Muscle layer of colon (tissue), 2 donors: ENCODE results near the gene STC2.
"Not testable (repeated sequence)": the region's sequence is repeated elsewhere in the genome, so short reads cannot be mapped to it uniquely, and the experiment has no call there.

Experiments used
- H3K27ac ChIP-seq: one replicate; pipeline ENCODE4 v1.7.0; 2013; ENCODE audit warnings: low read depth, mild to moderate bottlenecking, low read length, moderate library complexity
- H3K27me3 ChIP-seq, 2 donors: one replicate each; pipeline ENCODE4 v1.7.0; 2013; ENCODE audit warnings: low read length in 2 of 2, mild to moderate bottlenecking in 2 of 2; ENCODE audit not compliant: insufficient read depth in 2 of 2, control insufficient read depth in 1 of 2
- H3K36me3 ChIP-seq: one replicate; pipeline ENCODE4 v1.7.0; 2013; ENCODE audit warnings: mild to moderate bottlenecking, low read length; ENCODE audit not compliant: insufficient read depth
- H3K4me1 ChIP-seq: one replicate; pipeline ENCODE4 v1.7.0; 2013; ENCODE audit warnings: mild to moderate bottlenecking, low read length; ENCODE audit not compliant: insufficient read depth
- H3K4me3 ChIP-seq, 2 donors: one replicate each; pipeline ENCODE4 v1.7.0; 2013; ENCODE audit warnings: low read length in 2 of 2, low read depth in 1 of 2, mild to moderate bottlenecking in 1 of 2, moderate library complexity in 1 of 2
- H3K9ac ChIP-seq: one replicate; pipeline ENCODE4 v1.7.0; 2013; ENCODE audit warnings: low read length
- H3K9me3 ChIP-seq: one replicate; pipeline ENCODE4 v1.7.0; 2013; ENCODE audit warnings: mild to moderate bottlenecking, low read length
- donor health status: abdominal sarcoma.
- donor health status: Adenocarcinoma of cecum.

STC2 gene

GRCh38 chr5:173327948-173328843, at the start of gene STC2:
Gene STC2, minus strand, starts transcription at chr5:173328414. Its CDS starts 221 bp downstream, at chr5:173328193.
- H3K4me1 ChIP-seq: peaks cover 38% of the 10 kb centered on the region

GRCh38 chr5:173371400-173371799, 43.2 kb upstream of the STC2 start:
- H3K27ac ChIP-seq: no peak overlapping the region
- no peaks in the 10 kb centered on the region for H3K27me3 ChIP-seq
- H3K4me1 ChIP-seq: no peaks in the 10 kb centered on the region
- H3K9ac ChIP-seq: no peak overlapping the region
- H3K36me3 ChIP-seq: no peaks in the 10 kb centered on the region
- H3K4me3 ChIP-seq: no peak overlapping the region
- peaks cover 3% of the 10 kb centered on the region for H3K9me3 ChIP-seq

More at GRCh38 chr5:173327948-173328843, at the start of gene STC2:
- Histone ChIP-seq H3K9me3 (no peaks in the 10 kb centered on the region), H3K27me3 (peaks cover 5 to 50% of the 10 kb centered on the region in 2 donors), H3K36me3 (no peaks in the 10 kb centered on the region), H3K27ac (no peak within 1 kb of the TSS), H3K4me3 (peak within 1 kb of the TSS; percentile 24 to 63), H3K9ac (no peak within 1 kb of the TSS)

GRCh38 chr5:173363406-173363805, 35.2 kb upstream of the STC2 start:
- not testable (repeated sequence) for H3K9ac ChIP-seq, H3K9me3 ChIP-seq, H3K27me3 ChIP-seq, H3K36me3 ChIP-seq, H3K4me1 ChIP-seq, H3K4me3 ChIP-seq, H3K27ac ChIP-seq

- Histone ChIP-seq H3K36me3 (no peaks in the 10 kb centered on the region), H3K4me3 (no peak overlapping the region), H3K27me3 (no peaks in the 10 kb centered on the region), H3K27ac (no peak overlapping the region), H3K9me3 (no peaks in the 10 kb centered on the region), H3K9ac (no peak overlapping the region), H3K4me1 (no peaks in the 10 kb centered on the region)
Observed at GRCh38 chr5:173355561-173355960, 27.3 kb upstream of the STC2 start.

- no peaks in the 10 kb centered on the region for H3K27me3 ChIP-seq
- no peaks in the 10 kb centered on the region for H3K4me1 ChIP-seq
- no peaks in the 10 kb centered on the region for H3K9me3 ChIP-seq
- no peaks in the 10 kb centered on the region for H3K36me3 ChIP-seq
- no peak overlapping the region for H3K27ac ChIP-seq
- no peak overlapping the region for H3K9ac ChIP-seq
- H3K4me3 ChIP-seq: no peak overlapping the region
Observed at GRCh38 chr5:173354645-173355044, 26.4 kb upstream of the STC2 start.

- Histone ChIP-seq H3K27me3 (no peaks in the 10 kb centered on the region), H3K4me1 (no peaks in the 10 kb centered on the region), H3K9me3 (no peaks in the 10 kb centered on the region), H3K9ac (no peak overlapping the region), H3K27ac (no peak overlapping the region), H3K36me3 (no peaks in the 10 kb centered on the region), H3K4me3 (no peak overlapping the region)
Observed at GRCh38 chr5:173352366-173353349, 24.4 kb upstream of the STC2 start.

GRCh38 chr5:173342813-173343755, 14.9 kb upstream of the STC2 start:
- Histone ChIP-seq H3K4me1 (no peaks in the 10 kb centered on the region), H3K4me3 (no peak overlapping the region), H3K9ac (no peak overlapping the region), H3K9me3 (no peaks in the 10 kb centered on the region), H3K27me3 (no peaks in the 10 kb centered on the region), H3K27ac (no peak overlapping the region), H3K36me3 (no peaks in the 10 kb centered on the region)

- H3K9ac ChIP-seq: no peak overlapping the region
- no peak overlapping the region for H3K4me3 ChIP-seq
- no peak overlapping the region for H3K27ac ChIP-seq
- H3K9me3 ChIP-seq: no peaks in the 10 kb centered on the region
- no peaks in the 10 kb centered on the region for H3K27me3 ChIP-seq
- no peaks in the 10 kb centered on the region for H3K36me3 ChIP-seq
- no peaks in the 10 kb centered on the region for H3K4me1 ChIP-seq
Observed at GRCh38 chr5:173341961-173342430, 13.8 kb upstream of the STC2 start.

GRCh38 chr5:173340984-173341383, 12.8 kb upstream of the STC2 start:
- H3K36me3 ChIP-seq: no peaks in the 10 kb centered on the region
- no peaks in the 10 kb centered on the region for H3K4me1 ChIP-seq
- H3K4me3 ChIP-seq: no peak overlapping the region
- H3K27ac ChIP-seq: no peak overlapping the region
- H3K9ac ChIP-seq: no peak overlapping the region
- H3K9me3 ChIP-seq: no peaks in the 10 kb centered on the region
- H3K27me3 ChIP-seq: no peaks in the 10 kb centered on the region

- Histone ChIP-seq H3K27ac (no peak overlapping the region), H3K4me1 (no peaks in the 10 kb centered on the region), H3K9me3 (no peaks in the 10 kb centered on the region), H3K9ac (no peak overlapping the region), H3K36me3 (no peaks in the 10 kb centered on the region), H3K4me3 (no peak overlapping the region), H3K27me3 (no peaks in the 10 kb centered on the region)
Observed at GRCh38 chr5:173340451-173340850, 12.2 kb upstream of the STC2 start.
